ENCODE measurements around the gene GALNS.

DNA sequence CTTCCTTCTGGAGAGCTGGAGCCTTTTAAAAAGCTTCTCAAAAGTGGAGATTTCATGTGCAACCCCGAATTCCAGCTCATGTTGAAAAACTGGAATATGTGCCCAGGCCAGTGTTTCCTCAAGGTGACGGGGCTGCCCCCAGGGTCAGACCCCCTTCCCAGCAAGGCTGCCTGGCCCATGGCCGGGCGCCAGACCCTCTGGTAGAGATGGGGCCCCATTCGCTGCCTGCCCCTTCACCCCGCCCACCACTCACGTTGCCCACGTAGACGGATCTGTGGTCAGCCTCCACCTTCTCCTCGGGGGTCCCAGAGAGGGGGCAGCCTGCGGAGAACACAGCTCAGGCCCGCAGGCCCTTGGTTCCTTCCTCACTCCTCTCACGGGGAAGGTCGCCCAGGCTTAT is 8.6 kb upstream of the GALNS start:
- TF ChIP-seq, protein P1, sequence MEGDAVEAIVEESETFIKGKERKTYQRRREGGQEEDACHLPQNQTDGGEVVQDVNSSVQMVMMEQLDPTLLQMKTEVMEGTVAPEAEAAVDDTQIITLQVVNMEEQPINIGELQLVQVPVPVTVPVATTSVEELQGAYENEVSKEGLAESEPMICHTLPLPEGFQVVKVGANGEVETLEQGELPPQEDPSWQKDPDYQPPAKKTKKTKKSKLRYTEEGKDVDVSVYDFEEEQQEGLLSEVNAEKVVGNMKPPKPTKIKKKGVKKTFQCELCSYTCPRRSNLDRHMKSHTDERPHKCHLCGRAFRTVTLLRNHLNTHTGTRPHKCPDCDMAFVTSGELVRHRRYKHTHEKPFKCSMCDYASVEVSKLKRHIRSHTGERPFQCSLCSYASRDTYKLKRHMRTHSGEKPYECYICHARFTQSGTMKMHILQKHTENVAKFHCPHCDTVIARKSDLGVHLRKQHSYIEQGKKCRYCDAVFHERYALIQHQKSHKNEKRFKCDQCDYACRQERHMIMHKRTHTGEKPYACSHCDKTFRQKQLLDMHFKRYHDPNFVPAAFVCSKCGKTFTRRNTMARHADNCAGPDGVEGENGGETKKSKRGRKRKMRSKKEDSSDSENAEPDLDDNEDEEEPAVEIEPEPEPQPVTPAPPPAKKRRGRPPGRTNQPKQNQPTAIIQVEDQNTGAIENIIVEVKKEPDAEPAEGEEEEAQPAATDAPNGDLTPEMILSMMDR (IDR thresholded peaks at IDR 0.05; ENCODE audit: low read depth, low read length, missing input control): no peak
- TF ChIP-seq SP1 (IDR thresholded peaks at IDR 0.05): no peak
- TF ChIP-seq, protein P2, sequence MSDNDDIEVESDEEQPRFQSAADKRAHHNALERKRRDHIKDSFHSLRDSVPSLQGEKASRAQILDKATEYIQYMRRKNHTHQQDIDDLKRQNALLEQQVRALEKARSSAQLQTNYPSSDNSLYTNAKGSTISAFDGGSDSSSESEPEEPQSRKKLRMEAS (IDR thresholded peaks at IDR 0.05): no peak
